ENCODE results near the gene PPWD1. TPM values are rescaled to one million over a fixed set of nuclear protein-coding genes. Genes with fewer than 3 reads are reported as not detected.
A peak's percentile ranks its signal among the peaks of the same experiment; 100 is the strongest.

The PPWD1 gene
- total RNA-seq (100 to 1,000 TPM; 102 to 104 TPM), polyA plus RNA-seq (10 to 100 TPM; 36.4 to 45.9 TPM)

- H3K4me1 Mint-ChIP-seq, result peaks cover 32 to 58% (median 41%) of the 10 kb centered on the region in 4 donors
- H3K4me1 ChIP-seq (ENCODE audit: insufficient read depth, low read length), result peaks cover 54% of the 10 kb centered on the region
Observed at GRCh38 chr5:65562731-65563701, at the start of gene PPWD1, which contains the start of gene CENPK. TSS of gene PPWD1 (plus strand) at chr5:65563296. CDS start at chr5:65563311, 15 bp downstream. TSS of gene CENPK (minus strand) at chr5:65563168. CDS start at chr5:65554907, 8,261 bp downstream.

GRCh38 chr5:65525726-65526125, 37.4 kb upstream of the PPWD1 start:
- Mint-ChIP-seq H3K27me3 (no peaks in the 10 kb centered on the region), H3K9me3 (no peaks in the 10 kb centered on the region), H3K27ac (no peak overlapping the region), H3K4me3 (peak overlapping the region in 1 of 8 donors; percentile 6), H3K36me3 (peaks cover 8 to 24% of the 10 kb centered on the region in 2 donors), H3K4me1 (no peaks in the 10 kb centered on the region)
- Histone ChIP-seq H3K9me3 (ENCODE audit: control insufficient read depth in 1 of 2, low read length in 2 of 2) (no peaks in the 10 kb centered on the region), H3K4me3 (ENCODE audit: low read length in 2 of 2) (no peak overlapping the region), H3K27ac (ENCODE audit: low read depth, low read length) (no peak overlapping the region), H3K27me3 (ENCODE audit: insufficient read depth, low read length) (no peaks in the 10 kb centered on the region), H3K4me1 (ENCODE audit: insufficient read depth, low read length) (no peaks in the 10 kb centered on the region), H3K36me3 (ENCODE audit: insufficient read depth, low read length) (no peaks in the 10 kb centered on the region)
- intact Hi-C loops (cut with micrococcal nuclease), result no loop called here
- POLR2A ChIA-PET (ENCODE audit: partially characterized antibody), result no interaction called here
- CTCF ChIA-PET (ENCODE audit: partially characterized antibody), result interaction anchor here (1.0 kb wide), 1 partner anchor 85 kb away, joined by 3 read pairs; no protein-coding TSS in a partner anchor
- no peak for DNase-seq

More at GRCh38 chr5:65562731-65563701, at the start of gene PPWD1, which contains the start of gene CENPK:
- intact Hi-C loops (cut with micrococcal nuclease), result loop anchor here (1.0 to 5.0 kb wide), 7 partner anchors 61 to 794 kb away; partner anchors contain the start of genes CWC27, ERBIN, NLN and SGTB
- peak within 1 kb of the TSS; percentile 96 to 99 (median 99) for H3K27ac Mint-ChIP-seq
- CTCF ChIA-PET (ENCODE audit: partially characterized antibody), result interaction anchor here (0.8 to 1.9 kb wide), 12 partner anchors 11 to 794 kb away, joined by 3 to 7 read pairs (median 3); partner anchors contain the start of genes CWC27 and SREK1IP1
- H3K4me3 ChIP-seq (ENCODE audit: low read length in 2 of 2), result peak within 1 kb of the TSS; percentile 73 to 80
- H3K36me3 ChIP-seq (ENCODE audit: insufficient read depth, low read length), result peaks cover 5% of the 10 kb centered on the region
- peak within 1 kb of the TSS; percentile 92 for H3K27ac ChIP-seq (ENCODE audit: low read depth, low read length)
- H3K9me3 ChIP-seq (ENCODE audit: control insufficient read depth in 1 of 2, low read length in 2 of 2), result no peaks in the 10 kb centered on the region
- peak within 1 kb of the TSS; percentile 98 to 99 (median 98) for H3K4me3 Mint-ChIP-seq
- H3K27me3 ChIP-seq (ENCODE audit: insufficient read depth, low read length), result no peaks in the 10 kb centered on the region
- POLR2A ChIA-PET (ENCODE audit: partially characterized antibody), result interaction anchor here (0.6 to 4.9 kb wide), 34 partner anchors 8 to 795 kb away, joined by 3 to 70 read pairs (median 5); partner anchors contain the start of genes ADAMTS6, CWC27, ERBIN and NLN
- H3K27me3 Mint-ChIP-seq, result no peaks in the 10 kb centered on the region
- peak; percentile 93 to 97 (median 96) for DNase-seq
- no peaks in the 10 kb centered on the region for H3K9me3 Mint-ChIP-seq
- peaks cover 14 to 25% of the 10 kb centered on the region in 2 donors for H3K36me3 Mint-ChIP-seq

- H3K36me3 Mint-ChIP-seq, result peaks cover 2 to 10% of the 10 kb centered on the region in 2 donors
- H3K9me3 Mint-ChIP-seq, result no peaks in the 10 kb centered on the region
- ChIA-PET POLR2A (ENCODE audit: partially characterized antibody) (interaction anchor here (1.3 kb wide), 1 partner anchor 32 kb away, joined by 4 read pairs; the partner anchor contains the start of genes CENPK and PPWD1), CTCF (ENCODE audit: partially characterized antibody) (interaction anchor here (1.0 kb wide), 1 partner anchor 10 kb away, joined by 3 read pairs; no protein-coding TSS in a partner anchor)
- DNase-seq, result no peak
- H3K4me3 Mint-ChIP-seq, result no peak overlapping the region
- Histone ChIP-seq H3K4me1 (ENCODE audit: insufficient read depth, low read length) (no peaks in the 10 kb centered on the region), H3K4me3 (ENCODE audit: low read length in 2 of 2) (no peak overlapping the region), H3K36me3 (ENCODE audit: insufficient read depth, low read length) (no peaks in the 10 kb centered on the region), H3K9me3 (ENCODE audit: control insufficient read depth in 1 of 2, low read length in 2 of 2) (no peaks in the 10 kb centered on the region), H3K27me3 (ENCODE audit: insufficient read depth, low read length) (no peaks in the 10 kb centered on the region), H3K27ac (ENCODE audit: low read depth, low read length) (no peak overlapping the region)
- intact Hi-C loops (cut with micrococcal nuclease), result no loop called here
- H3K4me1 Mint-ChIP-seq, result no peaks in the 10 kb centered on the region
- no peak overlapping the region for H3K27ac Mint-ChIP-seq
- H3K27me3 Mint-ChIP-seq, result no peaks in the 10 kb centered on the region
Observed at GRCh38 chr5:65530904-65531303, 32.2 kb upstream of the PPWD1 start.

GRCh38 chr5:65535529-65535987, 27.5 kb upstream of the PPWD1 start:
- Histone ChIP-seq H3K9me3 (ENCODE audit: control insufficient read depth in 1 of 2, low read length in 2 of 2) (no peaks in the 10 kb centered on the region), H3K27me3 (ENCODE audit: insufficient read depth, low read length) (no peaks in the 10 kb centered on the region), H3K4me1 (ENCODE audit: insufficient read depth, low read length) (no peaks in the 10 kb centered on the region), H3K36me3 (ENCODE audit: insufficient read depth, low read length) (peaks cover 3% of the 10 kb centered on the region), H3K27ac (ENCODE audit: low read depth, low read length) (no peak overlapping the region), H3K4me3 (ENCODE audit: low read length in 2 of 2) (no peak overlapping the region)
- Mint-ChIP-seq H3K9me3 (no peaks in the 10 kb centered on the region), H3K27me3 (no peaks in the 10 kb centered on the region), H3K4me3 (no peak overlapping the region), H3K36me3 (peaks cover under 1 to 5% of the 10 kb centered on the region in 2 donors), H3K27ac (peak overlapping the region in 1 of 7 donors; percentile 15), H3K4me1 (no peaks in the 10 kb centered on the region)
- DNase-seq, result no peak
- CTCF ChIA-PET (ENCODE audit: partially characterized antibody), result interaction anchor here (1.0 kb wide), 1 partner anchor 27 kb away, joined by 3 read pairs; the partner anchor contains the start of genes CENPK and PPWD1
- intact Hi-C loops (cut with micrococcal nuclease), result no loop called here
- POLR2A ChIA-PET (ENCODE audit: partially characterized antibody), result interaction anchor here (0.6 to 2.8 kb wide), 2 partner anchors 15 to 27 kb away, joined by 3 to 19 read pairs; partner anchors contain the start of genes CENPK and PPWD1

GRCh38 chr5:65539827-65540226, 23.3 kb upstream of the PPWD1 start:
- Histone ChIP-seq H3K9me3 (ENCODE audit: control insufficient read depth in 1 of 2, low read length in 2 of 2) (no peaks in the 10 kb centered on the region), H3K27me3 (ENCODE audit: insufficient read depth, low read length) (no peaks in the 10 kb centered on the region), H3K4me1 (ENCODE audit: insufficient read depth, low read length) (no peaks in the 10 kb centered on the region), H3K36me3 (ENCODE audit: insufficient read depth, low read length) (peaks cover 13% of the 10 kb centered on the region), H3K27ac (ENCODE audit: low read depth, low read length) (no peak overlapping the region), H3K4me3 (ENCODE audit: low read length in 2 of 2) (no peak overlapping the region)
- DNase-seq, result no peak
- H3K4me3 Mint-ChIP-seq, result no peak overlapping the region
- peak overlapping the region in 1 of 7 donors; percentile 29 for H3K27ac Mint-ChIP-seq
- H3K27me3 Mint-ChIP-seq, result no peaks in the 10 kb centered on the region
- ChIA-PET CTCF (ENCODE audit: partially characterized antibody) (interaction anchor here (0.7 to 1.2 kb wide), 3 partner anchors 10 to 21 kb away, joined by 3 to 4 read pairs (median 3); no protein-coding TSS in a partner anchor), POLR2A (ENCODE audit: partially characterized antibody) (no interaction called here)
- intact Hi-C loops (cut with micrococcal nuclease), result no loop called here
- H3K36me3 Mint-ChIP-seq, result peaks cover 17 to 32% of the 10 kb centered on the region in 2 donors
- no peaks in the 10 kb centered on the region for H3K9me3 Mint-ChIP-seq
- H3K4me1 Mint-ChIP-seq, result peaks cover 0 to 2% (median 0%) of the 10 kb centered on the region in 4 donors

GRCh38 chr5:65544473-65544872, 18.6 kb upstream of the PPWD1 start:
- H3K27ac Mint-ChIP-seq, result no peak overlapping the region
- ChIA-PET POLR2A (ENCODE audit: partially characterized antibody) (no interaction called here), CTCF (ENCODE audit: partially characterized antibody) (no interaction called here)

More at GRCh38 chr5:65544473-65544872, 18.6 kb upstream of the PPWD1 start:
- H3K4me1 ChIP-seq (ENCODE audit: insufficient read depth, low read length), result no peaks in the 10 kb centered on the region
- Mint-ChIP-seq H3K36me3 (peaks cover 24 to 29% of the 10 kb centered on the region in 2 donors), H3K4me3 (no peak overlapping the region), H3K4me1 (peaks cover 0 to 4% (median under 1%) of the 10 kb centered on the region in 4 donors), H3K9me3 (no peaks in the 10 kb centered on the region), H3K27me3 (no peaks in the 10 kb centered on the region)
- no peak overlapping the region for H3K27ac ChIP-seq (ENCODE audit: low read depth, low read length)
- H3K36me3 ChIP-seq (ENCODE audit: insufficient read depth, low read length), result peaks cover 16% of the 10 kb centered on the region
- intact Hi-C loops (cut with micrococcal nuclease), result no loop called here
- H3K9me3 ChIP-seq (ENCODE audit: control insufficient read depth in 1 of 2, low read length in 2 of 2), result no peaks in the 10 kb centered on the region
- no peak overlapping the region for H3K4me3 ChIP-seq (ENCODE audit: low read length in 2 of 2)
- DNase-seq, result no peak
- H3K27me3 ChIP-seq (ENCODE audit: insufficient read depth, low read length), result no peaks in the 10 kb centered on the region
